ENCODE measurements around the gene GBP3.
A peak's percentile ranks its signal among the peaks of the same experiment; 100 is the strongest.

Gene GBP3

DNA sequence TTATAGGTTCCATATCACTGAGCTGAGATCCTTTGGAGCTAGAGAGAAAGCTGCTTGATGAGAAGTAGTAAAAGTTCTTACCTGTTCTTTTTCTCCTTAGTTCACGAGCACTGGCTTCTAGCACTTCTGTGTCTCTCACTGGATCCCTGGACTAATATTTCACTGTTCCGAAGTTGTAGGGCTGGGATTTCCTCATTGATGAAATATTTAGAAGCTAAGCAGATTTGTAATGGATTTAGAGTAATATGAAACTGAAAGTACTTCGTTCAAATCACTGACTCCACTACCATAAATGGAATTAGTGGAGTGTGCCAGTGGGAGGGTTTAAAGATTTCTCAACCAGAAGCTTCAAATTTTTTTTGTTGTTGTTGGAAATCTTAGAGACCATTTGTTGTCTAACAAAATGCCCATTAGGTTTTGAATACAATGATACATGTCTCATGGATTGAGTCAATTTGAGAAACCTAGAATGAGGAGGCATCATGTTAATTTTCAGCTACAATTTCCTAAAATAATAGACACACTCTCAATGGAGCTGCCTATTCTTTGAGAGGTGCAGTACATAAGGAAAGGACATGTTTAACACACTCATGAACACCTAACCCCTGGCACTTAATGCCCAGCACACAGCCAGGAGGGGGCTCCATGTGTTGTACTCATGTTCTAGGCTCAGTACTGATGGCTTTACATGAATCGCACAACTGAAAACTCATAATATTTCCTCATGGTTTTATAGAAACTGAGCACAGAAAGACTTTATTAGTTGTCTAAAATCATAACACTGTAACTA lies 42.6 kb upstream of the GBP3 start, which contains the start of gene GBP1:
GBP1 (minus strand) TSS at position 130 of the 790 bp plus-strand sequence. CDS start 1,974 bp downstream, outside the sequence.
- Histone ChIP-seq H4K8ac (ENCODE audit: low read depth, low read length) (no peak within 1 kb of the TSS), H3K4me1 (ENCODE audit: control insufficient read depth in 1 of 2, insufficient read depth in 2 of 2, low read length in 2 of 2) (no peaks in the 10 kb centered on the region), H2BK120ac (ENCODE audit: insufficient read depth, low read length, poor library complexity) (no peak within 1 kb of the TSS), H3K4ac (ENCODE audit: low read depth, low read length) (no peak within 1 kb of the TSS), H3K27ac (ENCODE audit: low read depth, low read length) (no peak within 1 kb of the TSS), H3K18ac (ENCODE audit: low read length) (no peak within 1 kb of the TSS), H3K79me1 (ENCODE audit: low read length) (no peaks in the 10 kb centered on the region), H3K9ac (ENCODE audit: low read length) (no peak within 1 kb of the TSS), H4K91ac (ENCODE audit: low read depth, low read length) (no peak within 1 kb of the TSS), H3K14ac (ENCODE audit: low read length) (no peak within 1 kb of the TSS), H3K36me3 (ENCODE audit: control insufficient read depth in 1 of 2, insufficient read depth in 2 of 2, low read length in 2 of 2) (no peaks in the 10 kb centered on the region), H3K9me3 (ENCODE audit: insufficient read depth, low read depth, low read length) (no peaks in the 10 kb centered on the region), H3K4me3 (ENCODE audit: low read depth, low read length) (no peak within 1 kb of the TSS), H2AK5ac (ENCODE audit: low read length) (no peak within 1 kb of the TSS), H2BK5ac (ENCODE audit: low read depth, low read length, poor library complexity) (no peak within 1 kb of the TSS), H4K12ac (ENCODE audit: low read depth, low read length) (no peak within 1 kb of the TSS), H2AFZ (ENCODE audit: insufficient read depth, low read length, poor library complexity) (no peak within 1 kb of the TSS), H3K79me2 (ENCODE audit: control insufficient read depth, insufficient read depth, low read length, poor library complexity) (no peaks in the 10 kb centered on the region), H3K4me2 (ENCODE audit: low read length) (no peak within 1 kb of the TSS), H2BK12ac (ENCODE audit: low read length) (no peak within 1 kb of the TSS), H3K23ac (ENCODE audit: low read length) (no peak within 1 kb of the TSS), H3K27me3 (ENCODE audit: insufficient read depth, low read length) (no peaks in the 10 kb centered on the region)
- WGBS (ENCODE audit: extremely low coverage, insufficient coverage, insufficient read length) = no CpG with 5 or more reads among the region's 4 CpGs
- peak; percentile 44 to 87 for DNase-seq

DNA sequence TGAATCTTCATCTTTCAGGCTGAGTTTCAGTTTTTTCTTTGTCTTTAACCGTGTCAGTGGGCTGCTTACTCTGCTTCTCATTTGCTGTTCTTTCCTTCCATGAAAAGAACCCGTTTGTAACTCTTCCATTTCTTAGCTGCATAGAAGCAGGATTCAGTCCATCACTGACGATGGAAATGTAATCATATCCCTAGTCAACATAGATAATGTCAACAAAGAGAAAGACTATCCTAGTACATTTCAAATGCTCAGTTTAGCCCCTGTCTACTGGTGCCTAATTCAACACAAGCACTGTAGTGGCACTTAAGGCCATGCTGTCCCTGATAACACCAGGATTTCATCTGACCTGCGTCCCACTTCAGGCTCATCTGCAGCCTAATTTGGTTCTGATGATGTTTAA lies 42.0 kb upstream of the GBP3 start:
- H3K9me3 ChIP-seq (ENCODE audit: insufficient read depth, low read depth, low read length) = no peaks in the 10 kb centered on the region
- H3K79me2 ChIP-seq (ENCODE audit: control insufficient read depth, insufficient read depth, low read length, poor library complexity) = no peaks in the 10 kb centered on the region
- no CpG with 5 or more reads among the region's 4 CpGs for WGBS (ENCODE audit: extremely low coverage, insufficient coverage, insufficient read length)
- no peak overlapping the region for H4K12ac ChIP-seq (ENCODE audit: low read depth, low read length)
- no peaks in the 10 kb centered on the region for H3K4me1 ChIP-seq (ENCODE audit: control insufficient read depth in 1 of 2, insufficient read depth in 2 of 2, low read length in 2 of 2)
- DNase-seq = no peak
- H2BK5ac ChIP-seq (ENCODE audit: low read depth, low read length, poor library complexity) = no peak overlapping the region
- H3K27ac ChIP-seq (ENCODE audit: low read depth, low read length) = no peak overlapping the region
- no peak overlapping the region for H2AFZ ChIP-seq (ENCODE audit: insufficient read depth, low read length, poor library complexity)
- H3K23ac ChIP-seq (ENCODE audit: low read length) = no peak overlapping the region
- H3K79me1 ChIP-seq (ENCODE audit: low read length) = no peaks in the 10 kb centered on the region
- H3K4me3 ChIP-seq (ENCODE audit: low read depth, low read length) = no peak overlapping the region
- H3K27me3 ChIP-seq (ENCODE audit: insufficient read depth, low read length) = no peaks in the 10 kb centered on the region
- no peak overlapping the region for H3K14ac ChIP-seq (ENCODE audit: low read length)
- H3K18ac ChIP-seq (ENCODE audit: low read length) = no peak overlapping the region
- H3K4ac ChIP-seq (ENCODE audit: low read depth, low read length) = no peak overlapping the region
- no peak overlapping the region for H4K91ac ChIP-seq (ENCODE audit: low read depth, low read length)
- H3K4me2 ChIP-seq (ENCODE audit: low read length) = no peak overlapping the region
- H2AK5ac ChIP-seq (ENCODE audit: low read length) = no peak overlapping the region
- H2BK120ac ChIP-seq (ENCODE audit: insufficient read depth, low read length, poor library complexity) = no peak overlapping the region
- no peak overlapping the region for H4K8ac ChIP-seq (ENCODE audit: low read depth, low read length)
- no peak overlapping the region for H3K9ac ChIP-seq (ENCODE audit: low read length)
- H2BK12ac ChIP-seq (ENCODE audit: low read length) = no peak overlapping the region
- H3K36me3 ChIP-seq (ENCODE audit: control insufficient read depth in 1 of 2, insufficient read depth in 2 of 2, low read length in 2 of 2) = no peaks in the 10 kb centered on the region

DNA sequence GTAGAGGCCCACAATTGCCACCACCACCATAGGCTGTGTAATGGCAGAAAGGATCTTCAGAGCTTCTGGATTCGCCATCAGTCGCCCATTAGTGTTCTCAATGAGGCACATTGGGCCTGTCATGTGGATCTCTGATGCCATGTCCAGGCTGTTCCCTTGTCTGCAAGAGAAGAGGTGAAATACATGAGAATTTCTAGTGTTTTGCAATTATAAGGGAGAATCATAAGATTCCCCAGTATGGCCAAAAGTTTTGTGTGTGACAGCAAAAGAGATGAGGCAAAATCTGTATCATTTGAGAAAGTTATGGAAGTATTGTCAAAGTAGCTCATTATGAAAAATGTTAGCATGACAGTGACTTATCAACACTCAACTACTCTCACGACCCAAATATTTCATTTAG lies 40.4 kb upstream of the GBP3 start:
- Histone ChIP-seq H4K8ac (ENCODE audit: low read depth, low read length) (no peak overlapping the region), H3K18ac (ENCODE audit: low read length) (no peak overlapping the region), H3K27me3 (ENCODE audit: insufficient read depth, low read length) (no peaks in the 10 kb centered on the region), H4K91ac (ENCODE audit: low read depth, low read length) (no peak overlapping the region), H2AFZ (ENCODE audit: insufficient read depth, low read length, poor library complexity) (no peak overlapping the region), H3K4me1 (ENCODE audit: control insufficient read depth in 1 of 2, insufficient read depth in 2 of 2, low read length in 2 of 2) (no peaks in the 10 kb centered on the region), H2BK120ac (ENCODE audit: insufficient read depth, low read length, poor library complexity) (no peak overlapping the region), H2AK5ac (ENCODE audit: low read length) (no peak overlapping the region), H3K9ac (ENCODE audit: low read length) (no peak overlapping the region), H3K4me3 (ENCODE audit: low read depth, low read length) (no peak overlapping the region), H2BK12ac (ENCODE audit: low read length) (no peak overlapping the region), H3K27ac (ENCODE audit: low read depth, low read length) (no peak overlapping the region), H3K9me3 (ENCODE audit: insufficient read depth, low read depth, low read length) (no peaks in the 10 kb centered on the region), H3K4ac (ENCODE audit: low read depth, low read length) (no peak overlapping the region), H3K36me3 (ENCODE audit: control insufficient read depth in 1 of 2, insufficient read depth in 2 of 2, low read length in 2 of 2) (no peaks in the 10 kb centered on the region), H3K79me2 (ENCODE audit: control insufficient read depth, insufficient read depth, low read length, poor library complexity) (no peaks in the 10 kb centered on the region), H3K79me1 (ENCODE audit: low read length) (no peaks in the 10 kb centered on the region), H2BK5ac (ENCODE audit: low read depth, low read length, poor library complexity) (no peak overlapping the region), H3K23ac (ENCODE audit: low read length) (no peak overlapping the region), H3K14ac (ENCODE audit: low read length) (no peak overlapping the region), H3K4me2 (ENCODE audit: low read length) (no peak overlapping the region), H4K12ac (ENCODE audit: low read depth, low read length) (no peak overlapping the region)
- WGBS (ENCODE audit: extremely low coverage, insufficient coverage, insufficient read length) = no CpG with 5 or more reads among the region's 3 CpGs
- DNase-seq = no peak

DNA sequence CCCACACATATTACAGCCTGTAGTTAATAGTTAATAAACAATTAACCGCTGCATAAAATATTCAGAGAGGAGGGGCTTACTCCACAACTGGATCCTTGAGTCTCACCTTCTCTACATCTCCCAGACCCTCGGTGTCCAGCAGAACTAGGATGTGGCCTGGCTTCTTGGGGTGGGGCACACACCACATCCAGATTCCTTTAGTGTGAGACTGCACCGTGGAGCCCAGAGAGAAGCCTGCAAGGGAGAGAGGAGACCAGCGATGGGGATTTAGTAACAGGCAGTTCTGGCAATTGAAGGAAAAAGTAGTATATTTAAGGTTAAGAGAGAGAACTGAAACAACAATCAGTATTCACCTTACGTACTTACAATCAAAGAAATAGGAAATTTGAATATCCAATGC lies 37.4 kb upstream of the GBP3 start:
- no peak overlapping the region for H2AK5ac ChIP-seq (ENCODE audit: low read length)

More for the DNA sequence above, 37.4 kb upstream of the GBP3 start:
- H3K4me1 ChIP-seq (ENCODE audit: control insufficient read depth in 1 of 2, insufficient read depth in 2 of 2, low read length in 2 of 2) = no peaks in the 10 kb centered on the region
- no peak overlapping the region for H3K4ac ChIP-seq (ENCODE audit: low read depth, low read length)
- H3K9ac ChIP-seq (ENCODE audit: low read length) = no peak overlapping the region
- no peak for DNase-seq
- no peaks in the 10 kb centered on the region for H3K79me1 ChIP-seq (ENCODE audit: low read length)
- no peak overlapping the region for H3K4me2 ChIP-seq (ENCODE audit: low read length)
- H3K27me3 ChIP-seq (ENCODE audit: insufficient read depth, low read length) = no peaks in the 10 kb centered on the region
- H3K79me2 ChIP-seq (ENCODE audit: control insufficient read depth, insufficient read depth, low read length, poor library complexity) = no peaks in the 10 kb centered on the region
- no peak overlapping the region for H4K91ac ChIP-seq (ENCODE audit: low read depth, low read length)
- WGBS (ENCODE audit: extremely low coverage, insufficient coverage, insufficient read length) = no CpG with 5 or more reads among the region's 5 CpGs
- H3K9me3 ChIP-seq (ENCODE audit: insufficient read depth, low read depth, low read length) = no peaks in the 10 kb centered on the region
- no peak overlapping the region for H4K12ac ChIP-seq (ENCODE audit: low read depth, low read length)
- no peak overlapping the region for H3K4me3 ChIP-seq (ENCODE audit: low read depth, low read length)
- H2BK5ac ChIP-seq (ENCODE audit: low read depth, low read length, poor library complexity) = no peak overlapping the region
- H2BK12ac ChIP-seq (ENCODE audit: low read length) = no peak overlapping the region
- H3K18ac ChIP-seq (ENCODE audit: low read length) = no peak overlapping the region
- no peak overlapping the region for H3K23ac ChIP-seq (ENCODE audit: low read length)
- H3K36me3 ChIP-seq (ENCODE audit: control insufficient read depth in 1 of 2, insufficient read depth in 2 of 2, low read length in 2 of 2) = no peaks in the 10 kb centered on the region
- no peak overlapping the region for H3K27ac ChIP-seq (ENCODE audit: low read depth, low read length)
- H2BK120ac ChIP-seq (ENCODE audit: insufficient read depth, low read length, poor library complexity) = no peak overlapping the region
- no peak overlapping the region for H3K14ac ChIP-seq (ENCODE audit: low read length)
- H2AFZ ChIP-seq (ENCODE audit: insufficient read depth, low read length, poor library complexity) = no peak overlapping the region
- H4K8ac ChIP-seq (ENCODE audit: low read depth, low read length) = no peak overlapping the region

Data from trophoblast cell (in vitro differentiated cells and primary cell).